Activated CD8-positive, alpha-beta memory T cell treated with anti-CD3 and anti-CD28 coated beads for 4 hours (primary cell): Measurements from ENCODE around the gene UPK3A.
"Not testable (repeated sequence)": the region's sequence is repeated elsewhere in the genome, so short reads cannot be mapped to it uniquely, and the experiment has no call there.

Source experiments
- DNase-seq, 2 donors: peaks; one replicate each; pipeline ENCODE4 v3.0.0-alpha.2; 2020; ENCODE audit warnings: low read depth in 2 of 2

The UPK3A gene

GRCh38 chr22:45281010-45281409 lies 3.7 kb upstream of the UPK3A start:
- DNase-seq: no peak

- DNase-seq: no peak
Observed at GRCh38 chr22:45285263-45286058, 712 bp downstream of the UPK3A start.

GRCh38 chr22:45286854-45287551 lies 2.3 kb downstream of the UPK3A start:
- DNase-seq: no peak

- no peak for DNase-seq
Observed at GRCh38 chr22:45290410-45290936, 5.7 kb downstream of the UPK3A start.

- no peak for DNase-seq
Observed at GRCh38 chr22:45291061-45291930, 6.5 kb downstream of the UPK3A start.

GRCh38 chr22:45291931-45292290 lies 7.2 kb downstream of the UPK3A start:
- DNase-seq: no peak

GRCh38 chr22:45292731-45293442 lies 8.1 kb downstream of the UPK3A start:
- DNase-seq: no peak

GRCh38 chr22:45294030-45294429 lies 9.3 kb downstream of the UPK3A start:
- DNase-seq: no peak

GRCh38 chr22:45295004-45295403 lies 10.3 kb downstream of the UPK3A start:
- not testable (repeated sequence) for DNase-seq

GRCh38 chr22:45295492-45295891 lies 10.7 kb downstream of the UPK3A start:
- DNase-seq: no peak

- DNase-seq: no peak
Observed at GRCh38 chr22:45296628-45297297, 12.0 kb downstream of the UPK3A start.

- no peak for DNase-seq
Observed at GRCh38 chr22:45298934-45299505, 14.3 kb downstream of the UPK3A start.

GRCh38 chr22:45302751-45303150 lies 18.0 kb downstream of the UPK3A start:
- DNase-seq: no peak

- no peak for DNase-seq
Observed at GRCh38 chr22:45303181-45303580, 18.4 kb downstream of the UPK3A start.

GRCh38 chr22:45304971-45305370 lies 20.2 kb downstream of the UPK3A start:
- no peak for DNase-seq

- DNase-seq: no peak
Observed at GRCh38 chr22:45305456-45306075, 20.8 kb downstream of the UPK3A start.

- DNase-seq: no peak
Observed at GRCh38 chr22:45306139-45306538, 21.4 kb downstream of the UPK3A start.

GRCh38 chr22:45308391-45308956 lies 23.7 kb downstream of the UPK3A start:
- no peak for DNase-seq

GRCh38 chr22:45308957-45309421 lies 24.2 kb downstream of the UPK3A start:
- DNase-seq: no peak
